Right atrium auricular region (tissue), 2 donors: ENCODE data around the gene DLG2. TPM values are rescaled to one million over a fixed set of nuclear protein-coding genes. Genes with fewer than 3 reads are reported as not detected.

Experiments used
- DNase-seq: peaks from one replicate; pipeline ENCODE4 v3.0.0-alpha.2; 2019; ENCODE audit warnings: low spot score
- H3K27ac ChIP-seq, 2 donors: fragments of 200-600 bp; sonication (generic); 1 replicate in 1 of 2; 2 replicates in 1 of 2; pipeline ENCODE4 v1.5.1; 2016 to 2019
- H3K27me3 ChIP-seq, 2 donors: fragments of 200-600 bp; sonication (generic); one replicate each; pipeline versions ENCODE4 v1.5.1 to v1.6.0; 2017 to 2019
- H3K36me3 ChIP-seq: fragments of 200-600 bp; sonication (generic); one replicate; pipeline ENCODE4 v1.5.1; 2016
- H3K4me1 ChIP-seq, 2 donors: fragments of 200-600 bp; sonication (generic); one replicate each; pipeline versions ENCODE4 v1.5.1 to v1.6.0; 2017 to 2019
- H3K4me3 ChIP-seq, 2 donors: fragments of 200-600 bp; sonication (generic); 1 replicate in 1 of 2; 2 replicates in 1 of 2; pipeline ENCODE4 v1.5.1; 2017 to 2019; ENCODE audit warnings: mild to moderate bottlenecking in 1 of 2, moderate library complexity in 1 of 2
- H3K9me3 ChIP-seq, 2 donors: fragments of 200-600 bp; sonication (generic); one replicate each; pipeline ENCODE4 v1.5.1; 2019
- total RNA-seq, 2 donors: library from RNA; depleted of rRNA; stranded (reverse); fragments of >200 nt; gene quantifications; one replicate each; pipeline ENCODE4 v1.1.0, GENCODE V29; 2016
- TF ChIP-seq, protein P1 (sequence below), 2 donors: fragments of 200-600 bp; sonication (generic); IDR thresholded peaks; one replicate each; pipeline ENCODE4 v1.5.1; 2019; ENCODE audit warnings: antibody characterized with exemption in 2 of 2

DLG2 gene
- total RNA-seq, 2 donors from 2014 or later: 6.6 to 6.7 TPM

DNA sequence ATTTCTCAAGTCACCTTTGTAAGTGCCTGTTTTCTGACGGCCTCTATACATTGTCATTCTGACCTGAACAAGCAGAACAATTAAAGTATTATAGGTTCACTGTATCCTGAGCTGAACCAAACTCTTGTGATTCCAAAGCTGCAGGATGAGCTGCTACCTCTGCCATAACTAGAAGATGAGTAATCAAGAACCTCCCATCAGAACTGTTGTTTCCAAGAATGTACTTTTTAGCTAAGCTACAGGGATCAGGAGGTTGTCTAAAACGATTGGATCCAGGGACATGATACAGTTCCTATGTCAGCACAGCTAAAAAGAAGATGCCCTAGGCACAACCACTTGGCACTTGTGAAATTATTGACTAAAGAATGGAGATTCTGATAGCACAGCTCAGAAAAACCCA is 2052.6 kb downstream of the DLG2 start:
- no peak for DNase-seq
- Histone ChIP-seq H3K27ac (no peak overlapping the region), H3K9me3 (no peaks in the 10 kb centered on the region), H3K27me3 (no peaks in the 10 kb centered on the region), H3K4me1 (no peaks in the 10 kb centered on the region), H3K36me3 (no peaks in the 10 kb centered on the region), H3K4me3 (no peak overlapping the region)
- TF ChIP-seq, protein P1, sequence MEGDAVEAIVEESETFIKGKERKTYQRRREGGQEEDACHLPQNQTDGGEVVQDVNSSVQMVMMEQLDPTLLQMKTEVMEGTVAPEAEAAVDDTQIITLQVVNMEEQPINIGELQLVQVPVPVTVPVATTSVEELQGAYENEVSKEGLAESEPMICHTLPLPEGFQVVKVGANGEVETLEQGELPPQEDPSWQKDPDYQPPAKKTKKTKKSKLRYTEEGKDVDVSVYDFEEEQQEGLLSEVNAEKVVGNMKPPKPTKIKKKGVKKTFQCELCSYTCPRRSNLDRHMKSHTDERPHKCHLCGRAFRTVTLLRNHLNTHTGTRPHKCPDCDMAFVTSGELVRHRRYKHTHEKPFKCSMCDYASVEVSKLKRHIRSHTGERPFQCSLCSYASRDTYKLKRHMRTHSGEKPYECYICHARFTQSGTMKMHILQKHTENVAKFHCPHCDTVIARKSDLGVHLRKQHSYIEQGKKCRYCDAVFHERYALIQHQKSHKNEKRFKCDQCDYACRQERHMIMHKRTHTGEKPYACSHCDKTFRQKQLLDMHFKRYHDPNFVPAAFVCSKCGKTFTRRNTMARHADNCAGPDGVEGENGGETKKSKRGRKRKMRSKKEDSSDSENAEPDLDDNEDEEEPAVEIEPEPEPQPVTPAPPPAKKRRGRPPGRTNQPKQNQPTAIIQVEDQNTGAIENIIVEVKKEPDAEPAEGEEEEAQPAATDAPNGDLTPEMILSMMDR (IDR thresholded peaks at IDR 0.05): no peak

DNA sequence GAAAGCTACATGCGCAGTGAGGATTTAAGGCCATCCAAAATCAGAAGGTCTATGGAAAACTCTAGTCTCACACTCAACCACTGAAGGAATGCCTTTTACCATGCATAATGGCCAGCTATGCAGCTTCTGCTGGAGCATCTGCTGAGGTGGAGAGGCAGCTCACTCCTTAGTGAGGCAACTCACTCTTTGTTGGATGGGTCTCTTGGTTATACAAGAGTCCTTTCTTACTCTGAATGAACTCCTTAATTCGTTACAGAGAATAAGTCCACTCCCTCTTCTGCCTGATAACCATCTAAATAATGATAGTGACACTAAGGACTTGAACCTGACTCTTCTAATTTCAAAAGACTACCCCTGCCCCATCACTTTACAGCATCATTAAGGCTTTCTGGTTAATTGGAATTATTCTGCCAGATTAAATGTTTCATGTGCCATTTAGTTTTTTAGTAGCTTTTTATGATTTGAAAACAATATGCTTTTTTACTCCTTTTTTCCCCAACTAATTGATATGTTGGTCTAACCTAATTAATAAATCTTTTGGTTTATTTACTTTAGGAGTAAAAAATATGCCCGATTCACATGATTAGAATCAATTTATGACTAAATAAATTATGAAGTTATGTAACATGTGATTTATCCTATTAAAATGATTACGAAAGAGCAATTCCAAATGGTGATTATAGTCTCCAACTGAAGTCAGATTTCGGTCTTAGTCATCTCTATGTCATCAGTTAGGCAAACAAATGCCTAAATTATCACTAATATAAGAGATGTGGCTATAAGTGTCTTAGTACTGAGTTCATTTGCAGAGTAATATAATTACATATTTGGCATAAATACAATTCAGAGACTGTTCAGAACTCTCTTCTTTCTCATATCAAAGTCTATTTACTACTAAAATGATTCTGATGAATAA is 2054.3 kb downstream of the DLG2 start:
- Histone ChIP-seq H3K9me3 (no peaks in the 10 kb centered on the region), H3K36me3 (no peaks in the 10 kb centered on the region), H3K27ac (no peak overlapping the region), H3K27me3 (no peaks in the 10 kb centered on the region), H3K4me1 (no peaks in the 10 kb centered on the region), H3K4me3 (no peak overlapping the region)
- TF ChIP-seq, protein P1 (IDR thresholded peaks at IDR 0.05): no peak
- DNase-seq: no peak

DNA sequence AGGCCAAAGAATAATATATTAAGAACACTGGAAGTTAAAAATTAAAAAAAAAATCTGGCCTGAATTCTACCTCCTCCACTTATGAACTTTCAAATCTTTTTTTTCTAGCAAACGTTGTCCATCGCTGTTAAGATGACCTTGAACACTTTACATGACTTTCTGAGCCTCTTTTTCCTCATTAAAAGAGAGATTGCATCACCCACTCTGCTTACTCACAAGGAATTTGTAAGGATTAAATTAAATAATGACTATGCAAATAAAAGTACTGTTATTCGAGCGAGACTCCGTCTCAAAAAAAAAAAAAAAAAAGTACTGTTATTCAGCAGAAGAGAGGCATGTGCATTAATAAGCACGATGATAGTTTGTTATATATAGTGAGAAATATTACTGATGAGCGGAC is 2055.8 kb downstream of the DLG2 start:
- DNase-seq: no peak
- TF ChIP-seq, protein P1 (IDR thresholded peaks at IDR 0.05): no peak

DNA sequence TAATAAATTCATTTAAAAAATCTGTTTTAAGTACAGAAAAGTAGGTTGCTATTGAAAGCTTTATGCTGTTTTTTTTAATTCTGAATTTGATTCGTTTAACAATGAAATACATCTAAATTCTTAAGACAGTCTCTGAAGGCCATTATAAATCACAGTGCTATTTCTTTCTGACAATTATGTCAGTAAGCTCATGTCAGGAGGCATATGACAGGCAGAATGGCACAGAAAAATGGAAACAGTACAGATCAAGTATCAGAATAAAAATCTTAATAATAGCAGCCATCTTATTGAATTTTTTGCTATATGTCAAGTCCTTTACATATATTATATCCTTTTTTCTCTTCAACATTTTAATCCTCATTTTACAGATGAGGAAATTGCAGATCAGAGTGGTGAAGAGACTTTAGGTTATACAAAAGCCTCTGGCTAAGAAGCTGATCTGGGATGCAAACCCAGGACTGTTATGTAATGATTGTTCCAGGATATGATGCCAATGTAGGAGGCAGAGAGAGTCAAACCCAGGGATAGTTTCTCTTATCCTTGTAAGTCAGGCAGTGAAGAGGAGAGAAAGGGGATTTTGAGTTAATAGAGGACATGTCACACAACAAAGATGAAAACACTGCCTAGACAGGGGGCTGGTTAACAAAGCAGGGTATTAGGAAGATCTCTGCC is 2057.9 kb downstream of the DLG2 start:
- Histone ChIP-seq H3K4me3 (no peak overlapping the region), H3K4me1 (no peaks in the 10 kb centered on the region), H3K9me3 (no peaks in the 10 kb centered on the region), H3K36me3 (no peaks in the 10 kb centered on the region), H3K27me3 (no peaks in the 10 kb centered on the region), H3K27ac (no peak overlapping the region)
- TF ChIP-seq, protein P1 (IDR thresholded peaks at IDR 0.05): no peak
- no peak for DNase-seq

More for the DNA sequence above, 2055.8 kb downstream of the DLG2 start:
- Histone ChIP-seq H3K27me3 (no peaks in the 10 kb centered on the region), H3K36me3 (no peaks in the 10 kb centered on the region), H3K4me1 (no peaks in the 10 kb centered on the region), H3K27ac (no peak overlapping the region), H3K9me3 (no peaks in the 10 kb centered on the region), H3K4me3 (no peak overlapping the region)

DNA sequence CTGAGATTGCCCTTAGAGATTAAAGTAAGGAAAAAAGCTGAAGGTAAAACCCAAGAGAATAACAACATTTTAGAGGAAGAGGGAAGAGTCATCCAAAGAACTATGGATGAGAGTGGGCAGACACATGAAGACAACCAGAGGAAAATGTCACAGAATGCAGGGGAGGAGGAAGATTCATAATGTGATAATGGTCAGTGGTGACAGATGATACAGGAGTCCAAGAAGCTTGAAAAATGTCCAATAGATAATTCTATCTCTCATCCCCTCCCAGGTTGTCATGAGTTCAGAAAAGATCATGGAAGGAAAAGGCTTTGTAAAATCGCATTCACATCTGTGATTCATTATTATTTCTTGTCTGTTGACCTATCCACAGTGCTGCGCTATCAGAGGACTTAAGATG is 2058.6 kb downstream of the DLG2 start:
- no peaks in the 10 kb centered on the region for H3K36me3 ChIP-seq
- no peak for DNase-seq

More for the DNA sequence above, 2058.6 kb downstream of the DLG2 start:
- Histone ChIP-seq H3K4me1 (no peaks in the 10 kb centered on the region), H3K27me3 (no peaks in the 10 kb centered on the region), H3K9me3 (no peaks in the 10 kb centered on the region), H3K27ac (no peak overlapping the region), H3K4me3 (no peak overlapping the region)
- TF ChIP-seq, protein P1 (IDR thresholded peaks at IDR 0.05): no peak
